Heart left ventricle (tissue), 13 donors: ENCODE data around the gene MEN1.
A peak's percentile ranks its signal among the peaks of the same experiment; 100 is the strongest.

Experiments used
- POLR2A ChIP-seq, 2 donors: fragments of 450-650 bp; IDR thresholded peaks; one replicate each; pipeline ENCODE4 v1.6.1; 2017; ENCODE audit warnings: antibody characterized with exemption in 2 of 2, mild to moderate bottlenecking in 2 of 2, moderate library complexity in 2 of 2
- TF ChIP-seq, protein P1 (sequence below), 12 donors: fragments of 200-600 bp; sonication (generic) in 4 of 12; IDR thresholded peaks; one replicate each; pipeline versions ENCODE4 v1.5.0 to v1.8.0; 2018 to 2022; ENCODE audit warnings: antibody characterized with exemption in 12 of 12, mild to moderate bottlenecking in 5 of 12
- donor health status: ischemic (EF 13 %, LVEDD 7.1; RV severe dilation, severe dysfunction).
- donor health status: DM: no; HTN: yes; CAD: no.
- donor health status: DM: no; HTN: no; CAD: no.
- donor health status: ischemic (EF 25% LVEDD 6.9; RV normal size, moderate dysfunction).
- donor health status: ischemic (EF 25% LVEDD 5.7; RV mildly dilated, moderate dysfunction).
- donor health status: ischemic (EF 35%, LVEDD 5.7; RV mildly dilated, moderate dysfunction).
- donor health status: nonischemic (EF 11% LVEDD 7.7; RV severe dilation, severe dysfunction).
- donor health status: DM: yes; HTN: yes; CAD: no.
- donor health status: PGD.
- donor health status: ischemic (EF 29% LVEDD 5.4; RV normal size, mild dysfunction).
- donor health status: nonischemic (EF 23%, LVEDD 6.1; RV moderate dilation, normal function).

DNA sequence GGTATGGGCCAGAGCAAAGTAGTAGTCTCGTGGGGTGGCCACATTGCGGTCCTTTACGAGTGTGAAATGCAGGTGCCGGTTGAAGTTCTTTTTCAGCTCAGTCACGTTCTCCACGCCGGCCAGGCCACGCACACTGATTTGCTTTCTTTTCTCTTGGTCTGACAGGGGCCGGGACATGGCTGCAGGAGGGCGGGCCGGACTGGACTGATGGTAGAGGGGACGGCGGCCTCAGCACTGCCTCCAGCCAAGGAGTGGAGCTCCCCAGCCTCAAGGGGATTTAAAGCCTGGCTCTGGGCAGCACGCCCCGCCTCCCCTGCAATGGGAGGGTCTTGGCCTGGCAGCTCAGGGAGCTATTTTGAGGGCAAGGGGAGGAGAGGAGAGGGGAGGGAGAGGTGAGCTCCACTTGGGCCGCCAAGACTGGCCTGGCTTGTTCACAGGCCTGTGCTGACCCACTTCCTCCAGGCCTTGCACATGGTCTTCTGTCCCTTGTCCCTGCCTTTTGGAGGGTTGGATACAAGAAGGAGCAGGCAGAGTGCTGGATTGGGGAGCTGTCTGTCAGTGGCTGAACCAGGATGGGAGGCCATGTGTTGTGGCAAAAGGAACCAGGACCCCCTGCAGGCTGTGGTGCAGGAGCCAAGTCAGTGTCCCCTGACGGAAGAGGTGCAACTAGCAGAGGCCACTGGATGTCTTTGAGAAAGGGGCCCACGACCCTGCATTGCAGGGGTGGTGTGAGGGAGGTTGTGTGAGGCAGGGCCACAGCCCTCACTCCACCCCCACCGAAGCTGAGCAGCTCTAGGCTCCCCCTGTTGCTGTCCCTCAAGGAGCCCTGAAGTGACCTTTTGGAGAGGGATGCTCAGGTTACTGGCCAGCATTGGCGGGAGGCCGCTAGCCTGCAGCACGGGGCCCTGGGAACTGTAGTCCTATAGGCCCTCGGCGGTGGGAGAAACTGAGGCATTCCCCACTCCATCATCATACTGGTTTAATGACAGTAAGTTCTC is 50.3 kb downstream of the MEN1 start, which contains the start of gene PYGM:
- peak; percentile 62 to 74 for TF ChIP-seq POLR2A (IDR thresholded peaks at IDR 0.05)
- TF ChIP-seq, protein P1, sequence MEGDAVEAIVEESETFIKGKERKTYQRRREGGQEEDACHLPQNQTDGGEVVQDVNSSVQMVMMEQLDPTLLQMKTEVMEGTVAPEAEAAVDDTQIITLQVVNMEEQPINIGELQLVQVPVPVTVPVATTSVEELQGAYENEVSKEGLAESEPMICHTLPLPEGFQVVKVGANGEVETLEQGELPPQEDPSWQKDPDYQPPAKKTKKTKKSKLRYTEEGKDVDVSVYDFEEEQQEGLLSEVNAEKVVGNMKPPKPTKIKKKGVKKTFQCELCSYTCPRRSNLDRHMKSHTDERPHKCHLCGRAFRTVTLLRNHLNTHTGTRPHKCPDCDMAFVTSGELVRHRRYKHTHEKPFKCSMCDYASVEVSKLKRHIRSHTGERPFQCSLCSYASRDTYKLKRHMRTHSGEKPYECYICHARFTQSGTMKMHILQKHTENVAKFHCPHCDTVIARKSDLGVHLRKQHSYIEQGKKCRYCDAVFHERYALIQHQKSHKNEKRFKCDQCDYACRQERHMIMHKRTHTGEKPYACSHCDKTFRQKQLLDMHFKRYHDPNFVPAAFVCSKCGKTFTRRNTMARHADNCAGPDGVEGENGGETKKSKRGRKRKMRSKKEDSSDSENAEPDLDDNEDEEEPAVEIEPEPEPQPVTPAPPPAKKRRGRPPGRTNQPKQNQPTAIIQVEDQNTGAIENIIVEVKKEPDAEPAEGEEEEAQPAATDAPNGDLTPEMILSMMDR (IDR thresholded peaks at IDR 0.05), result peak in 1 of 12 donors; percentile 1
